Neural cell (in vitro differentiated cells): ENCODE data around the gene ZNF276. TPM values are rescaled to one million over a fixed set of nuclear protein-coding genes. Genes with fewer than 3 reads are reported as not detected.

Experiments used
- H2AFZ ChIP-seq: fragments of 200-600, 300-800 bp; sonication (generic), shearing (Covaris generic); 2 replicates; pipeline ENCODE4 v1.6.0; 2014; ENCODE audit warnings: low read depth, mild to moderate bottlenecking, antibody characterized with exemption, low read length, moderate library complexity
- H3F3A ChIP-seq: fragments of 200-600 bp; shearing (Covaris generic); 2 replicates; pipeline ENCODE4 v1.6.1; 2016; ENCODE audit warnings: mild to moderate bottlenecking, moderate library complexity, mixed read lengths, antibody characterized with exemption, low read length; ENCODE audit not compliant: insufficient read depth, poor library complexity, severe bottlenecking
- H3K27ac ChIP-seq: fragments of 200-600, 300-800 bp; sonication (generic), shearing (Covaris generic); 2 replicates; pipeline ENCODE4 v1.5.1; 2014; ENCODE audit warnings: mild to moderate bottlenecking, low read length, moderate library complexity
- H3K27me3 ChIP-seq: fragments of 300-800, 200-600 bp; sonication (generic), shearing (Covaris generic); 2 replicates; pipeline ENCODE4 v1.6.0; 2014; ENCODE audit warnings: mild to moderate bottlenecking, low read depth, low read length, moderate library complexity; ENCODE audit not compliant: insufficient read depth
- H3K36me3 ChIP-seq: fragments of 300-800, 200-600 bp; sonication (generic), shearing (Covaris generic); 2 replicates; pipeline ENCODE4 v1.5.1; 2014; ENCODE audit warnings: mild to moderate bottlenecking, antibody characterized with exemption, low read length, moderate library complexity; ENCODE audit not compliant: insufficient read depth
- H3K4me2 ChIP-seq: fragments of 300-800, 200-600 bp; sonication (generic), shearing (Covaris generic); 2 replicates; pipeline ENCODE4 v1.6.0; 2014; ENCODE audit warnings: mild to moderate bottlenecking, low read length
- H3K4me3 ChIP-seq: fragments of 300-800, 200-600 bp; sonication (generic), shearing (Covaris generic); 2 replicates; pipeline ENCODE4 v1.5.1; 2014; ENCODE audit warnings: mild to moderate bottlenecking, low read length, moderate library complexity
- H3K79me2 ChIP-seq: fragments of 200-600 bp; shearing (Covaris generic); replicated peaks from 2 replicates; pipeline ENCODE4 v1.6.0; 2014; ENCODE audit warnings: mild to moderate bottlenecking, low read length, moderate library complexity; ENCODE audit not compliant: insufficient read depth
- H3K9ac ChIP-seq: fragments of 300-800, 200-600 bp; sonication (generic), shearing (Covaris generic); 2 replicates; pipeline ENCODE4 v1.6.1; 2016; ENCODE audit warnings: mild to moderate bottlenecking, low read length, mixed read lengths
- H3K9me2 ChIP-seq: fragments of 200-600 bp; shearing (Covaris generic); 2 replicates; pipeline ENCODE4 v1.6.1; 2016; ENCODE audit warnings: mild to moderate bottlenecking, low read length, mixed read lengths; ENCODE audit not compliant: insufficient read depth
- H3K9me3 ChIP-seq: fragments of 200-600, 300-800 bp; sonication (generic), shearing (Covaris generic); 2 replicates; pipeline ENCODE4 v1.6.1; 2016; ENCODE audit warnings: mild to moderate bottlenecking, mixed run types, low read length, moderate library complexity, mixed read lengths
- H4K20me1 ChIP-seq: fragments of 200-600 bp; shearing (Covaris generic); 2 replicates; pipeline ENCODE4 v1.6.1; 2016; ENCODE audit warnings: mild to moderate bottlenecking, mixed run types; ENCODE audit not compliant: insufficient read depth
- CTCF ChIP-seq: fragments of 450-650 bp; IDR thresholded peaks from 2 replicates; pipeline ENCODE4 v1.5.1; 2014; ENCODE audit warnings: antibody characterized with exemption, mild to moderate bottlenecking, moderate library complexity; ENCODE audit not compliant: poor library complexity, severe bottlenecking
- EP300 ChIP-seq: fragments of 450-650 bp; conservative IDR thresholded peaks from 2 replicates; pipeline ENCODE4 v1.6.1; 2014; ENCODE audit warnings: antibody characterized with exemption, mild to moderate bottlenecking, moderate library complexity; ENCODE audit not compliant: poor library complexity, severe bottlenecking
- EZH2 ChIP-seq: fragments of 200-600, 300-800 bp; shearing (Covaris generic), sonication (generic); IDR thresholded peaks from 2 replicates; pipeline ENCODE4 v1.6.1; 2014; ENCODE audit warnings: antibody characterized with exemption, low read length, borderline replicate concordance, mild to moderate bottlenecking; ENCODE audit not compliant: insufficient read depth, poor library complexity, severe bottlenecking
- MXI1 ChIP-seq: fragments of 450-650 bp; conservative IDR thresholded peaks from 2 replicates; pipeline ENCODE4 v1.6.1; 2014; ENCODE audit warnings: antibody characterized with exemption, mild to moderate bottlenecking; ENCODE audit not compliant: poor library complexity, severe bottlenecking
- POLR2AphosphoS5 ChIP-seq: IDR thresholded peaks from 2 replicates; pipeline ENCODE4 v1.6.1; 2012
- RAD21 ChIP-seq: fragments of 450-650 bp; conservative IDR thresholded peaks from 2 replicates; pipeline ENCODE4 v1.6.1; 2014; ENCODE audit warnings: antibody characterized with exemption, mild to moderate bottlenecking, moderate library complexity
- REST ChIP-seq: IDR thresholded peaks from 2 replicates; pipeline ENCODE4 v1.6.1; 2012; ENCODE audit warnings: borderline replicate concordance
- SMC3 ChIP-seq: fragments of 450-650 bp; conservative IDR thresholded peaks from 2 replicates; pipeline ENCODE4 v1.6.1; 2014; ENCODE audit warnings: antibody characterized with exemption, mild to moderate bottlenecking, moderate library complexity; ENCODE audit not compliant: poor library complexity
- TAF1 ChIP-seq: IDR thresholded peaks from 2 replicates; pipeline ENCODE4 v1.6.1; 2012; ENCODE audit warnings: low read depth
- polyA plus RNA-seq: library from polyadenylated mRNA; depleted of rRNA; stranded (reverse); fragments of >200 nt; gene quantifications from 2 replicates; pipeline ENCODE4 v1.2.3, GENCODE V29; 2014

Gene ZNF276
- polyA plus RNA-seq, 1 donor from 2014 or later, result 35.4 TPM

- Histone ChIP-seq H4K20me1 (peaks cover 9% of the 10 kb centered on the region), H3K27ac (peak overlapping the region; percentile 78), H3K9me3 (no peaks in the 10 kb centered on the region), H3K9ac (peak overlapping the region; percentile 81), H3F3A (no peaks in the 10 kb centered on the region), H3K36me3 (no peaks in the 10 kb centered on the region), H3K4me2 (peak overlapping the region; percentile 49), H3K27me3 (no peaks in the 10 kb centered on the region), H3K9me2 (no peaks in the 10 kb centered on the region), H3K4me3 (peak overlapping the region; percentile 93), H3K79me2 (no peaks in the 10 kb centered on the region), H2AFZ (no peak overlapping the region)
- TF ChIP-seq MXI1 (no peak), EZH2 (no peak), RAD21 (no peak), SMC3 (no peak), TAF1 (no peak), EP300 (no peak), POLR2AphosphoS5 (no peak), CTCF (no peak), REST (no peak)
Measured at GRCh38 chr16:89721546-89722391, 432 bp downstream of the ZNF276 start.

GRCh38 chr16:89722392-89723278 lies 1.3 kb downstream of the ZNF276 start:
- H2AFZ ChIP-seq, result no peak overlapping the region
- H3K79me2 ChIP-seq, result no peaks in the 10 kb centered on the region
- H3K27me3 ChIP-seq, result no peaks in the 10 kb centered on the region
- peak overlapping the region; percentile 81 for H3K9ac ChIP-seq
- H3K9me3 ChIP-seq, result no peaks in the 10 kb centered on the region
- no peaks in the 10 kb centered on the region for H3K9me2 ChIP-seq
- peaks cover 9% of the 10 kb centered on the region for H4K20me1 ChIP-seq
- H3K27ac ChIP-seq, result no peak overlapping the region
- H3K4me2 ChIP-seq, result peak overlapping the region; percentile 49
- TF ChIP-seq SMC3 (no peak), EP300 (no peak), CTCF (no peak), EZH2 (no peak), REST (no peak), TAF1 (no peak), POLR2AphosphoS5 (no peak), RAD21 (no peak), MXI1 (no peak)
- peak overlapping the region; percentile 93 for H3K4me3 ChIP-seq
- H3K36me3 ChIP-seq, result no peaks in the 10 kb centered on the region
- H3F3A ChIP-seq, result no peaks in the 10 kb centered on the region
